Measurements from ENCODE around the gene BCAR3.

DNA sequence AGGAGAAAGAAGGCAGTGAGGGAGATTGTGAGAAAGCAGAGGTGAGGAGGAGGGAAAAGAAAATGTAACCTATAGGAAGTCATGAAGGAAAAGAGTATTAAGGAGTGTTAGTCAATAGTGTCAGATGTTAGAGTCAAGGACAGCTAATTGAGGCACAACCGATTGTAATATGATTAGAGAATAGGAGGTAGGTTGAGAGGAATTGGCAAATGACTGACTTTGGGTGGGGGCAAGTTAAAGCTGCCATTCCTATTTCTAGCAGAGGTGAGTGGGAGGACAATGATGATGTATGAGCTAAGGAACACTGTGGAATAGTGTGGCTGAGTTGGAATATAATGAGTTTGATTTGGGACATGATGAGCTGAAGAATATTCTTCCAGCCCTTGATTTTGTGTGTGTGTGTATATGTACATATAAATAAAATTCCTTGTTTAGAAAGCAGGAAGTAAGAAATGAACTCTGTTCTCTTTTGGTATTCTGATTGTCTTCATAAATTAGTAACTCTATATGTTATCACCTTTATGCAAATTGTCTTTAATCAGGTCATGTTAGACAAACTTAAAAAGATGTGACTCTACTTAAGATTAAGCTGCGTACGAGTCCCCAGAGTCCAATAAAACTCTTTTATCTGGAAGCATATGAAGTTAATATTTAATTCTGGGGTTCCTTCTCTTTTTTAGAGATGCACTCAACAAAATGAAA lies 135.3 kb downstream of the BCAR3 start:
- TF ChIP-seq GATA2 (IDR thresholded peaks at IDR 0.05; ENCODE audit: low read depth, low read length), result no peak
- TF ChIP-seq GATA3 (IDR thresholded peaks at IDR 0.05; ENCODE audit: low read depth, low read length), result no peak

Data from SH-SY5Y (cell line).